Mesothelial cell of epicardium (in vitro differentiated cells): ENCODE measurements around the gene SAMD11. TPM values are rescaled to one million over a fixed set of nuclear protein-coding genes. Genes with fewer than 3 reads are reported as not detected.
"Not testable (repeated sequence)": the region's sequence is repeated elsewhere in the genome, so short reads cannot be mapped to it uniquely, and the experiment has no call there.

Experiments
- DNase-seq, 2 experiments: peaks; one replicate each; pipeline ENCODE4 v3.0.0; 2021; ENCODE audit warnings: low spot score in 2 of 2; ENCODE audit not compliant: unreplicated experiment in 2 of 2
- H3K27ac Mint-ChIP-seq: 2 replicates; pipeline ENCODE4 v1.8.0; 2021; ENCODE audit warnings: mixed read lengths
- H3K27me3 Mint-ChIP-seq: 2 replicates; pipeline ENCODE4 v1.8.0; 2021; ENCODE audit warnings: low read depth, mixed read lengths
- H3K36me3 Mint-ChIP-seq: 2 replicates; pipeline ENCODE4 v1.8.0; 2021; ENCODE audit warnings: mixed read lengths
- H3K4me1 Mint-ChIP-seq: 2 replicates; pipeline ENCODE4 v1.8.0; 2021; ENCODE audit warnings: mixed read lengths
- H3K4me3 Mint-ChIP-seq: 2 replicates; pipeline ENCODE4 v1.8.0; 2021; ENCODE audit warnings: mild to moderate bottlenecking, moderate library complexity, mixed read lengths
- H3K9me3 Mint-ChIP-seq: 2 replicates; pipeline ENCODE4 v1.8.0; 2021; ENCODE audit warnings: mixed read lengths
- CTCF ChIP-seq: fragments of 200-600 bp; sonication (generic); IDR thresholded peaks from one replicate; pipeline ENCODE4 v1.5.0; 2021; ENCODE audit warnings: antibody characterized with exemption; ENCODE audit not compliant: unreplicated experiment
- total RNA-seq: library from RNA; stranded (reverse); gene quantifications from 3 replicates; pipeline ENCODE4 v1.2.1, GENCODE V29; 2021

The SAMD11 gene
- total RNA-seq, 1 donor from 2014 or later = 313 TPM

- Mint-ChIP-seq H3K9me3 (peaks cover 4% of the 10 kb centered on the region), H3K36me3 (no peaks in the 10 kb centered on the region), H3K27ac (no peak overlapping the region), H3K27me3 (peaks cover 81% of the 10 kb centered on the region), H3K4me3 (no peak overlapping the region), H3K4me1 (no peaks in the 10 kb centered on the region)
- no peak for TF ChIP-seq CTCF
- no peak for DNase-seq
These were observed 35.4 kb upstream of the SAMD11 start for GRCh38 chr1:888297-888696.

DNA sequence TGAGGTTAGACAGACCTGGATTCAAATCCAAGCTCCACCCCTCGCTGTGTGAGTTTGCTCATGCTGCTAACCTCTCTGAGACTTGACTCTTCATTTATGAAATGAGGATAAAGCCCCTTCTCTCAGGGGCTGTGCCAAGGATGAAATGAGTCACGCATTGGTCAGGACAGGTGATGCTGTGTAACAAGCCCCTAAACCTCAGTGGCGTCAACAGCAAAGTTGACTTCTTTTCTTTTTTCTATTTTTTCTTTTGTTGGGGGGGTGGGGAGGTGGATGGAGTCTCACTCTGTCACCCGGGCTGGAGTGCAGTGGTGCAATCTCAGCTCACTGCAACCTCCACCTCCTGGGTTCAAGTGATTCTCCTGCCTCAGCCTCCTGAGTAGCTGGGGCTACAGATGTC, 33.9 kb upstream of the SAMD11 start:
- H3K4me1 Mint-ChIP-seq = not testable (repeated sequence)

GRCh38 chr1:890234-890633, 33.5 kb upstream of the SAMD11 start:
- H3K9me3 Mint-ChIP-seq, H3K27ac Mint-ChIP-seq, H3K4me1 Mint-ChIP-seq, H3K36me3 Mint-ChIP-seq, H3K4me3 Mint-ChIP-seq, DNase-seq: not testable (repeated sequence)
- peaks cover 75% of the 10 kb centered on the region for H3K27me3 Mint-ChIP-seq

More for the DNA sequence above, 33.9 kb upstream of the SAMD11 start:
- not testable (repeated sequence) for H3K4me3 Mint-ChIP-seq, DNase-seq, H3K36me3 Mint-ChIP-seq, H3K9me3 Mint-ChIP-seq, H3K27ac Mint-ChIP-seq
- H3K27me3 Mint-ChIP-seq = peaks cover 76% of the 10 kb centered on the region

GRCh38 chr1:890661-891060, 33.1 kb upstream of the SAMD11 start:
- TF ChIP-seq CTCF = no peak
- Mint-ChIP-seq H3K36me3 (no peaks in the 10 kb centered on the region), H3K4me1 (no peaks in the 10 kb centered on the region), H3K4me3 (no peak overlapping the region), H3K27me3 (peaks cover 75% of the 10 kb centered on the region), H3K27ac (no peak overlapping the region), H3K9me3 (no peaks in the 10 kb centered on the region)
- DNase-seq = no peak

DNA sequence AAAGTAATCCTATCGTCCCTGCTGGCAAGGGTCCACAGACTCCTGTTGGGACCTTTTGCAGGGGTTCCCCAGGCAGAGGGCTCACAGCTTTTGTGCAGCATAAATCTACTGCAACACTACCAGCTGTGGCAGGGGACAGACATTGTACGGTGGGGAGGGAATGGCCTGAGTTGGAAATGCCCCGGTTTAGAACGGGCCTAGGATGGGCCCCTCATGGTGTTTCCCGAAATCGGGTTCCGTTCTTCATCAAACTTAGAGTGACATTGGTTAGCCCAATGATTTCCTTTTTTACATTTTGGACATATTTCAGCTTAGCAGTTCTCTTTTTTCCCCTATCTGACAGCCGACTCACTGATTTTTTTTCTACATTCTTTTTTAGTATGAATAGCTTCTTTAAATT, 26.5 kb upstream of the SAMD11 start:
- H3K27me3 Mint-ChIP-seq = peaks cover 65% of the 10 kb centered on the region
- H3K9me3 Mint-ChIP-seq = no peaks in the 10 kb centered on the region
- DNase-seq = no peak
- TF ChIP-seq CTCF = no peak
- no peak overlapping the region for H3K27ac Mint-ChIP-seq
- no peaks in the 10 kb centered on the region for H3K36me3 Mint-ChIP-seq
- peaks cover 9% of the 10 kb centered on the region for H3K4me1 Mint-ChIP-seq
- H3K4me3 Mint-ChIP-seq = no peak overlapping the region

- not testable (repeated sequence) for H3K4me3 Mint-ChIP-seq, DNase-seq, H3K4me1 Mint-ChIP-seq, H3K36me3 Mint-ChIP-seq, H3K9me3 Mint-ChIP-seq, H3K27ac Mint-ChIP-seq
- H3K27me3 Mint-ChIP-seq = peaks cover 63% of the 10 kb centered on the region
These were observed 25.8 kb upstream of the SAMD11 start for GRCh38 chr1:897951-898350.

GRCh38 chr1:899636-900317, 23.9 kb upstream of the SAMD11 start:
- no peak for TF ChIP-seq CTCF
- Mint-ChIP-seq H3K27me3 (peaks cover 50% of the 10 kb centered on the region), H3K36me3 (no peaks in the 10 kb centered on the region), H3K27ac (no peak overlapping the region), H3K4me1 (peaks cover 9% of the 10 kb centered on the region), H3K9me3 (no peaks in the 10 kb centered on the region), H3K4me3 (no peak overlapping the region)
- DNase-seq = no peak
